Measurements from ENCODE around the gene HLA-DPB1.

Gene HLA-DPB1

GRCh38 chr6:33126101-33126714, 50.4 kb downstream of the HLA-DPB1 start:
- peaks cover 0 to 8% (median 6%) of the 10 kb centered on the region in 3 donors for H3K9me3 ChIP-seq
- peak; percentile 38 to 55 for TF ChIP-seq CTCF (IDR thresholded peaks at IDR 0.05)
- H3K4me1 ChIP-seq: no peaks in the 10 kb centered on the region
- no peak overlapping the region for H3K4me3 ChIP-seq
- H3K36me3 ChIP-seq: no peaks in the 10 kb centered on the region
- H3K27me3 ChIP-seq: peaks cover 0 to 21% of the 10 kb centered on the region in 2 donors
- no peak overlapping the region for H3K27ac ChIP-seq
- DNase-seq: peak in 1 of 2 donors; percentile 66
- intact Hi-C loops (cut with DNase I; ENCODE audit: low total_unique reads): loop anchor here (10.0 kb wide), 1 partner anchor 111 kb away; no protein-coding TSS in a partner anchor

GRCh38 chr6:33128318-33128717, 52.5 kb downstream of the HLA-DPB1 start:
- Histone ChIP-seq H3K4me3 (no peak overlapping the region), H3K4me1 (no peaks in the 10 kb centered on the region), H3K9me3 (peaks cover 0 to 8% (median 6%) of the 10 kb centered on the region in 3 donors), H3K27ac (no peak overlapping the region), H3K36me3 (no peaks in the 10 kb centered on the region), H3K27me3 (peaks cover 0 to 8% of the 10 kb centered on the region in 2 donors)
- intact Hi-C loops (cut with DNase I; ENCODE audit: low total_unique reads): loop anchor here (10.0 kb wide), 1 partner anchor 114 kb away; no protein-coding TSS in a partner anchor
- TF ChIP-seq CTCF (IDR thresholded peaks at IDR 0.05): no peak
- no peak for DNase-seq

- Histone ChIP-seq H3K36me3 (no peaks in the 10 kb centered on the region), H3K27me3 (peaks cover 0 to 6% of the 10 kb centered on the region in 2 donors), H3K4me3 (no peak overlapping the region), H3K9me3 (no peaks in the 10 kb centered on the region), H3K4me1 (no peaks in the 10 kb centered on the region), H3K27ac (no peak overlapping the region)
- intact Hi-C loops (cut with DNase I; ENCODE audit: low total_unique reads): no loop called here
- no peak for DNase-seq
- no peak for TF ChIP-seq CTCF (IDR thresholded peaks at IDR 0.05)
Observed at GRCh38 chr6:33132081-33132524, 56.3 kb downstream of the HLA-DPB1 start.

GRCh38 chr6:33136310-33136900, 60.6 kb downstream of the HLA-DPB1 start:
- no peak for TF ChIP-seq CTCF (IDR thresholded peaks at IDR 0.05)
- Histone ChIP-seq H3K36me3 (no peaks in the 10 kb centered on the region), H3K27ac (no peak overlapping the region), H3K4me3 (no peak overlapping the region), H3K9me3 (no peaks in the 10 kb centered on the region), H3K4me1 (no peaks in the 10 kb centered on the region), H3K27me3 (peaks cover 0 to 13% of the 10 kb centered on the region in 2 donors)
- DNase-seq: no peak
- intact Hi-C loops (cut with DNase I; ENCODE audit: low total_unique reads): no loop called here
